OCI-LY7 (cell line): ENCODE measurements around the gene ATP2C2. TPM values are rescaled to one million over a fixed set of nuclear protein-coding genes. Genes with fewer than 3 reads are reported as not detected.

Source experiments
- BruUV-seq: library from RNA; stranded (reverse); fragments of 400-500 nt; replicated peaks from 2 replicates; lab custom pipeline; 2021; lab: Mats Ljungman, UMichigan
- CTCF ChIA-PET: fragments of 300-600 bp; sonication (Branson Sonifier 250); formaldehyde crosslinking; loops from one replicate; lab custom pipeline; 2022; ENCODE audit warnings: antibody characterized with exemption; ENCODE audit not compliant: unreplicated experiment; lab: Charles Lee
- POLR2A ChIA-PET: fragments of 300-600 bp; sonication (Branson Sonifier 250); formaldehyde crosslinking; loops from one replicate; lab custom pipeline; 2022; ENCODE audit warnings: antibody characterized with exemption; lab: Charles Lee
- DNase-seq: peaks from one replicate; pipeline ENCODE4 v3.0.0-alpha.2; 2015; ENCODE audit warnings: low spot score
- H2AFZ ChIP-seq: fragments of 200-600 bp; sonication (generic), shearing (Covaris generic); 2 replicates; pipeline ENCODE4 v1.6.1; 2014; ENCODE audit warnings: mild to moderate bottlenecking, antibody characterized with exemption, low read length, moderate library complexity
- H3K27ac ChIP-seq: fragments of 200-600 bp; sonication (generic); 2 replicates; pipeline ENCODE4 v1.5.1; 2014; ENCODE audit warnings: mixed run types, low read depth, mild to moderate bottlenecking, moderate library complexity, low read length, inconsistent platforms; ENCODE audit not compliant: poor library complexity, severe bottlenecking
- H3K36me3 ChIP-seq: fragments of 200-600 bp; sonication (generic); 2 replicates; pipeline ENCODE4 v1.6.1; 2014; ENCODE audit warnings: mild to moderate bottlenecking, antibody characterized with exemption, low read length, moderate library complexity, mixed read lengths; ENCODE audit not compliant: insufficient read depth
- H3K4me1 ChIP-seq: fragments of 200-600 bp; sonication (generic); 2 replicates; pipeline ENCODE4 v1.5.1; 2014; ENCODE audit warnings: mild to moderate bottlenecking, low read length; ENCODE audit not compliant: insufficient read depth, poor library complexity, severe bottlenecking
- H3K4me2 ChIP-seq: fragments of 200-600 bp; sonication (generic); 2 replicates; pipeline ENCODE4 v1.6.1; 2014; ENCODE audit warnings: mild to moderate bottlenecking, low read length
- H3K4me3 ChIP-seq: fragments of 200-600 bp; sonication (generic); 2 replicates; pipeline ENCODE4 v1.5.1; 2014; ENCODE audit warnings: mild to moderate bottlenecking, low read depth, low read length; ENCODE audit not compliant: poor library complexity, severe bottlenecking
- H3K79me2 ChIP-seq: fragments of 200-600 bp; sonication (generic); 2 replicates; pipeline ENCODE4 v1.6.1; 2016; ENCODE audit warnings: low read depth, mild to moderate bottlenecking, low read length, moderate library complexity, mixed read lengths; ENCODE audit not compliant: insufficient read depth
- H3K9me2 ChIP-seq: fragments of 200-600 bp; sonication (generic); 2 replicates; pipeline ENCODE4 v1.6.1; 2016; ENCODE audit warnings: mild to moderate bottlenecking, low read length, mixed read lengths; ENCODE audit not compliant: insufficient read depth
- H3K9me3 ChIP-seq: fragments of 200-600 bp; sonication (generic); 2 replicates; pipeline ENCODE4 v1.6.1; 2014; ENCODE audit warnings: mild to moderate bottlenecking, mixed run types, low read length, mixed read lengths
- H4K20me1 ChIP-seq: fragments of 200-600 bp; sonication (generic); 2 replicates; pipeline ENCODE4 v1.6.1; 2014; ENCODE audit warnings: mild to moderate bottlenecking, antibody characterized with exemption, low read length, moderate library complexity, mixed read lengths; ENCODE audit not compliant: insufficient read depth
- CTCF ChIP-seq: fragments of 200-600 bp; sonication (generic); conservative IDR thresholded peaks from 2 replicates; pipeline ENCODE4 v1.5.1; 2014; ENCODE audit warnings: mild to moderate bottlenecking, antibody characterized with exemption, low read length, moderate library complexity, mixed read lengths
- EZH2phosphoT487 ChIP-seq: fragments of 200-600 bp; sonication (generic); IDR thresholded peaks from 2 replicates; pipeline ENCODE4 v1.6.1; 2018; ENCODE audit warnings: low read depth, borderline replicate concordance, mild to moderate bottlenecking, mixed run types, antibody characterized with exemption, low read length, moderate library complexity, mixed read lengths
- intact Hi-C: fragments of 100-400 bp; cut with micrococcal nuclease; formaldehyde crosslinking; loops from one replicate; pipeline ENCODE4 v1.10.0; 2022; ENCODE audit not compliant: unreplicated experiment
- total RNA-seq, 2 experiments: library from RNA; depleted of rRNA in 1 of 2; stranded (reverse); fragments of >200 nt in 1 of 2; shearing (Covaris generic) in 1 of 2; gene quantifications; 2 replicates each; pipeline ENCODE4 v1.2.3, GENCODE V29; 2014 to 2022

Gene ATP2C2
- total RNA-seq, 2 experiments from 2014 or later, result 0.66 TPM; not detected in 1

- Histone ChIP-seq H3K9me3 (no peaks in the 10 kb centered on the region), H3K4me3 (no peak overlapping the region), H4K20me1 (no peaks in the 10 kb centered on the region), H3K4me1 (no peaks in the 10 kb centered on the region), H2AFZ (no peak overlapping the region), H3K79me2 (no peaks in the 10 kb centered on the region), H3K9me2 (no peaks in the 10 kb centered on the region), H3K36me3 (no peaks in the 10 kb centered on the region), H3K27ac (no peak overlapping the region), H3K4me2 (no peak overlapping the region)
- TF ChIP-seq CTCF (no peak), EZH2phosphoT487 (no peak)
- ChIA-PET CTCF (no interaction called here), POLR2A (interaction anchor here (0.7 kb wide), 1 partner anchor 1676 kb away, joined by 6 read pairs; no protein-coding TSS in a partner anchor)
- no peak for DNase-seq
- intact Hi-C loops, result no loop called here
- no TSS peak for BruUV-seq
Observed at GRCh38 chr16:84383106-84383505, 14.8 kb downstream of the ATP2C2 start.

- TF ChIP-seq EZH2phosphoT487, result no peak
- no peak for TF ChIP-seq CTCF
- no peaks in the 10 kb centered on the region for H3K4me1 ChIP-seq
- no peak overlapping the region for H3K4me2 ChIP-seq
- no peak overlapping the region for H3K4me3 ChIP-seq
- no peaks in the 10 kb centered on the region for H3K79me2 ChIP-seq
- no peaks in the 10 kb centered on the region for H3K9me2 ChIP-seq
- H2AFZ ChIP-seq, result no peak overlapping the region
- BruUV-seq, result no TSS peak
- no peak overlapping the region for H3K27ac ChIP-seq
- no peak for DNase-seq
- H3K9me3 ChIP-seq, result no peaks in the 10 kb centered on the region
- H3K36me3 ChIP-seq, result no peaks in the 10 kb centered on the region
- ChIA-PET POLR2A (no interaction called here), CTCF (no interaction called here)
- intact Hi-C loops, result no loop called here
- no peaks in the 10 kb centered on the region for H4K20me1 ChIP-seq
Observed at GRCh38 chr16:84386047-84386446, 17.7 kb downstream of the ATP2C2 start.

GRCh38 chr16:84387021-84387420 lies 18.7 kb downstream of the ATP2C2 start:
- TF ChIP-seq EZH2phosphoT487, result no peak
- TF ChIP-seq CTCF, result no peak
- no peaks in the 10 kb centered on the region for H3K36me3 ChIP-seq
- intact Hi-C loops, result no loop called here
- H3K4me3 ChIP-seq, result no peak overlapping the region
- H3K4me1 ChIP-seq, result no peaks in the 10 kb centered on the region
- H4K20me1 ChIP-seq, result no peaks in the 10 kb centered on the region
- DNase-seq, result no peak
- no peaks in the 10 kb centered on the region for H3K9me2 ChIP-seq
- no peak overlapping the region for H3K27ac ChIP-seq
- BruUV-seq, result no TSS peak
- no peaks in the 10 kb centered on the region for H3K79me2 ChIP-seq
- ChIA-PET POLR2A (interaction anchor here (0.6 kb wide), 1 partner anchor 311 kb away, joined by 3 read pairs; no protein-coding TSS in a partner anchor), CTCF (interaction anchor here (0.6 kb wide), 1 partner anchor 26 kb away, joined by 3 read pairs; no protein-coding TSS in a partner anchor)
- no peak overlapping the region for H3K4me2 ChIP-seq
- no peaks in the 10 kb centered on the region for H3K9me3 ChIP-seq
- H2AFZ ChIP-seq, result no peak overlapping the region
